GM19468 (cell line): Measurements from ENCODE around the gene RECK.

Source experiments
- ATAC-seq: cut with Tn5 transposase; IDR thresholded peaks from one replicate; pipeline ENCODE4 v1.9.1; 2021; ENCODE audit warnings: mild to moderate bottlenecking, moderate library complexity, moderate number of reproducible peaks; ENCODE audit not compliant: unreplicated experiment; ENCODE audit errors: extremely low read depth

RECK gene

DNA sequence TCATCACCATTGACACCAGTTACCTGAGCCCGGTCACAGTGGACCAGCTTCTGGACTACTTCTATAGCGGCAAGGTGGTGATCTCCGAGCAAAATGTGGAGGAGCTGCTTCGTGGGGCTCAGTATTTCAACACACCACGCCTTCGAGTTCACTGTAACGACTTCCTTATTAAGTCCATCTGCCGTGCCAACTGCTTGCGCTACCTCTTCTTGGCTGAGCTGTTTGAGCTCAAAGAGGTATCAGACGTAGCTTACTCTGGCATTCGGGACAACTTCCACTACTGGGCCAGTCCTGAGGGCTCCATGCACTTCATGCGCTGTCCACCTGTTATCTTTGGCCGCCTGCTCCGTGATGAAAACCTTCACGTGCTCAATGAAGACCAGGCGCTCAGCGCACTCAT lies 133.0 kb downstream of the RECK start:
- no peak for ATAC-seq

DNA sequence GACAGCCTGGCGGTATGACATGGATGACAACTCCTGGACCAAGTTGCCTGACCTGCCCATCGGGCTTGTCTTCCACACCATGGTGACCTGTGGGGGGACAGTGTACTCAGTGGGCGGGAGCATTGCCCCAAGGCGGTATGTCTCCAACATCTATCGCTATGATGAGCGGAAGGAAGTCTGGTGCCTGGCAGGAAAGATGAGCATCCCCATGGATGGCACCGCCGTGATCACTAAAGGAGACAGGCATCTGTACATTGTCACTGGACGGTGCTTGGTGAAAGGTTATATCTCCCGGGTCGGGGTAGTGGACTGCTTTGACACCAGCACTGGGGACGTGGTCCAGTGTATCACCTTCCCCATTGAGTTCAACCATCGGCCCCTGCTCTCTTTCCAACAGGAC lies 133.8 kb downstream of the RECK start:
- no peak for ATAC-seq

DNA sequence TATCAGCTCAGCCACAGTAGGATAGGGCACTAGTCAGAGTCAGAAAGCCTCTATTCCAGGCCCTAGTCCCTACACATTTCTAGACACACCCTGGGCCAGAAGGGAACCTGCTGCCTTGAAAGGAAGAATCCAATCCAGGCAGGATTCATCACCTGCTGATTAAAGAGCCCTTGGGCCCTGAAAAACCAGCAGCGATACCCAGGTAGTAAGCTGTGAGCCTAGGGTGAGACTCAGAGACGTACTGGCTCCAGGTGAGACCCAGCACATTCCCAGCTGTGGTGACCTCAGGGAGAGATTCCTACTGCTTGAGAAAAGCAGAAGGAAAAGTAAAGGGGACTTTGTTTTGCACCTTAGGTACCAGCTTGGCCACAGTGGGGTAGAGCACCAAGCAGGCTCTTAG lies 137.1 kb downstream of the RECK start:
- ATAC-seq = no peak
